Measurements from ENCODE around the gene FAM184A. TPM values are rescaled to one million over a fixed set of nuclear protein-coding genes. Genes with fewer than 3 reads are reported as not detected.

FAM184A gene
- total RNA-seq, 1 experiment from 2014 or later = 8.6 TPM

- Mint-ChIP-seq H3K27me3 (ENCODE audit: unreplicated experiment) (no peaks in the 10 kb centered on the region), H3K4me3 (ENCODE audit: low read depth, unreplicated experiment) (no peak overlapping the region)
- intact Hi-C loops (cut with micrococcal nuclease; ENCODE audit: unreplicated experiment) = no loop called here
These were observed 92.2 kb downstream of the FAM184A start for GRCh38 chr6:118986312-118986711.

GRCh38 chr6:118985123-118985830 is 93.2 kb downstream of the FAM184A start:
- no peak for DNase-seq
- H3K4me1 Mint-ChIP-seq (ENCODE audit: low read depth, unreplicated experiment) = no peaks in the 10 kb centered on the region
- H3K4me3 Mint-ChIP-seq (ENCODE audit: low read depth, unreplicated experiment) = no peak overlapping the region
- no peaks in the 10 kb centered on the region for H3K36me3 Mint-ChIP-seq (ENCODE audit: insufficient read depth, unreplicated experiment)
- H3K27ac Mint-ChIP-seq (ENCODE audit: unreplicated experiment) = no peak overlapping the region
- TF ChIP-seq CTCF (IDR thresholded peaks at IDR 0.05; ENCODE audit: unreplicated experiment) = no peak
- no peaks in the 10 kb centered on the region for H3K9me3 Mint-ChIP-seq (ENCODE audit: low read depth, unreplicated experiment)
- BruUV-seq (replicated peaks) = no TSS peak
- intact Hi-C loops (cut with micrococcal nuclease; ENCODE audit: unreplicated experiment) = no loop called here
- CTCF ChIA-PET = no interaction called here
- H3K27me3 Mint-ChIP-seq (ENCODE audit: unreplicated experiment) = no peaks in the 10 kb centered on the region

More at GRCh38 chr6:118986312-118986711, 92.2 kb downstream of the FAM184A start:
- DNase-seq = no peak
- H3K4me1 Mint-ChIP-seq (ENCODE audit: low read depth, unreplicated experiment) = no peaks in the 10 kb centered on the region
- BruUV-seq (replicated peaks) = no TSS peak
- H3K9me3 Mint-ChIP-seq (ENCODE audit: low read depth, unreplicated experiment) = no peaks in the 10 kb centered on the region
- H3K36me3 Mint-ChIP-seq (ENCODE audit: insufficient read depth, unreplicated experiment) = no peaks in the 10 kb centered on the region
- no peak for TF ChIP-seq CTCF (IDR thresholded peaks at IDR 0.05; ENCODE audit: unreplicated experiment)
- H3K27ac Mint-ChIP-seq (ENCODE audit: unreplicated experiment) = no peak overlapping the region
- CTCF ChIA-PET = no interaction called here

GRCh38 chr6:118984342-118984741 is 94.1 kb downstream of the FAM184A start:
- no peak for DNase-seq
- H3K27ac Mint-ChIP-seq (ENCODE audit: unreplicated experiment) = no peak overlapping the region
- no peaks in the 10 kb centered on the region for H3K36me3 Mint-ChIP-seq (ENCODE audit: insufficient read depth, unreplicated experiment)
- intact Hi-C loops (cut with micrococcal nuclease; ENCODE audit: unreplicated experiment) = no loop called here
- H3K9me3 Mint-ChIP-seq (ENCODE audit: low read depth, unreplicated experiment) = no peaks in the 10 kb centered on the region
- CTCF ChIA-PET = no interaction called here
- BruUV-seq (replicated peaks) = no TSS peak
- H3K4me1 Mint-ChIP-seq (ENCODE audit: low read depth, unreplicated experiment) = no peaks in the 10 kb centered on the region
- H3K4me3 Mint-ChIP-seq (ENCODE audit: low read depth, unreplicated experiment) = no peak overlapping the region
- TF ChIP-seq CTCF (IDR thresholded peaks at IDR 0.05; ENCODE audit: unreplicated experiment) = no peak
- no peaks in the 10 kb centered on the region for H3K27me3 Mint-ChIP-seq (ENCODE audit: unreplicated experiment)

GRCh38 chr6:118982575-118982911 is 95.9 kb downstream of the FAM184A start:
- TF ChIP-seq CTCF (IDR thresholded peaks at IDR 0.05; ENCODE audit: unreplicated experiment) = no peak
- CTCF ChIA-PET = no interaction called here
- no peaks in the 10 kb centered on the region for H3K9me3 Mint-ChIP-seq (ENCODE audit: low read depth, unreplicated experiment)
- no peaks in the 10 kb centered on the region for H3K27me3 Mint-ChIP-seq (ENCODE audit: unreplicated experiment)
- H3K4me3 Mint-ChIP-seq (ENCODE audit: low read depth, unreplicated experiment) = no peak overlapping the region
- H3K27ac Mint-ChIP-seq (ENCODE audit: unreplicated experiment) = no peak overlapping the region
- intact Hi-C loops (cut with micrococcal nuclease; ENCODE audit: unreplicated experiment) = no loop called here
- H3K36me3 Mint-ChIP-seq (ENCODE audit: insufficient read depth, unreplicated experiment) = no peaks in the 10 kb centered on the region
- no peaks in the 10 kb centered on the region for H3K4me1 Mint-ChIP-seq (ENCODE audit: low read depth, unreplicated experiment)
- no TSS peak for BruUV-seq (replicated peaks)
- no peak for DNase-seq

Measured in Calu3 (cell line).